ENCODE results near the gene CORO1C.

CORO1C gene

DNA sequence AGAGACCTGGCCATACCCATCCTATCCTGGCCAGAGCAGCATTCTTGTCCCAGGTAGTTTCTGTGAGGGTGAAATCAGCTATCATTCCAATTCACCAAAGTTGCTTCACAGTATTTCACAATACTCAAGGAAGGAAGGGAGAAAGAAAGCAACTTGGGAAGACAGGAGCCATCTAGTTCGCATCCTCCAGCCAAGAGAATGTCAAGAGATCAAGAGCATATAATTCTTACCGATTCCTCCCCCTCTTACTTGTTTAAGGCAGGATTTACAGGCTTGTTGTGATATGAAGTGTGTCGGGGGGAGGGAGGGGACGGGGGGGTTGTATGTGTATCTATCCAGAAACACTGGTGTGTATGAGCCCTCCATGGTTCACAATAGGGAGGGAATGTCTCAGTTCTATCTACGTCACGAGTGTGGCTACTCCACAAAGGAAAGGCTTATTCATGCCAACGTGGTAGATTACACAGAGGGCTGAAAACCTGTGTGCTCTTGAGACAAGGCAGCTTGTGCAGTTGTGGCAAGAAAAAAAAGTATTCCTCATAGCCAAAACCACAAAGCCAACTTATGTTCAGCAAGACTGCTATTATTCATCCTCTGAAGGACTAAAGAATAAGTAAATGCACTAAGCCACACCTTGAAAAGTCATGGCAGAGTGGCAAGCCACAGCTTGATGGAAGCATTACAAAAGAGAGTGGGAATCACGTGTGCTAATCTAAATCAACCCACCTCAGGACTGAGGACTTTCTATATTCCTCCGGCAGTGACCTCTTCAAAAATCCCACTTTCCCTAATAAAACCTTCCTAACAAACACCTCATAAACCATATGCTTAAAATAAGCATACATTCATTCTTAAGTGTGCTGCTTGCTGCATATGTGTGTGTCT, 35.0 kb downstream of the CORO1C start:
- peak; percentile 77 for DNase-seq (ENCODE audit: low read depth)

DNA sequence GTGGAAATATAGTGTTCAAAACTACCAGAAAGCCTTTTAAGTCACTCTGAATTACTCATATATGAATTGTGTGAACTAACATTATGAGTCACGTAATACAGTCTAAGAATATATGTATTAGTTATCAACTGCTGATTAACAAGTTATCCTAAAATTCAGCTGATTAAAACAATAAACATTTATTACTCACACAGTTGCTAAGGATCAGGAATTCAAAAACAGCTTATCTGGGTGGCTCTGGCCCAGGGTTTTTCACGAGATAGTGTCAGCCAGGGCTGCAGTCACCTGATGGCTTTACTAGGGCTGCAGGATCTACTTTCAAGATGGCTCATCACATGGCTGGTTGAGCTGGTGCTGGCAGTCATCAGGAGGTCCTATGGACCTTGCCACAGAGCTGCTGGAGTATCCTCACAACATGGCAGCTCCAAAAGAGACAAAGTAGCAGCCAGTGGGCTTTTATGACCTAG, 36.5 kb downstream of the CORO1C start:
- no peak for DNase-seq (ENCODE audit: low read depth)

DNA sequence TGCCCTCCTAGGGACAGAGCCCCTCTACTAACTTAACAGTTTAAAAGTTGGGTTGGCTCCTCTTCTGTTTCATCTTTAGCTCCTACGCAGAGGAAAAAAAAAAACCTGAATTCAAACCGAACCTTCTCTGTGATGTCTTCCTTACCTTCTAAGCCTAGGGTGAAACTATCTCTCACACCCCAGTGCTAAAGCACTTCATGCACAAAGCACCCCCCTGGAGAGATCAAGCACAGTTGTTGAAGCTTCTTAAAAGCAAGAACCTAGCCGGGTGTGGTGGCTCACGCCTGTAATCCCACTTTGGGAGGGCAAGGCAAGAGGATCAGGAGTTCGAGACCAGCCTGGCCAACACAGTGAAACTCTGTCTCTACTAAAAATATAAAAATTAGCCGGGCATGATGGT, 37.6 kb downstream of the CORO1C start:
- no peak for DNase-seq (ENCODE audit: low read depth)

DNA sequence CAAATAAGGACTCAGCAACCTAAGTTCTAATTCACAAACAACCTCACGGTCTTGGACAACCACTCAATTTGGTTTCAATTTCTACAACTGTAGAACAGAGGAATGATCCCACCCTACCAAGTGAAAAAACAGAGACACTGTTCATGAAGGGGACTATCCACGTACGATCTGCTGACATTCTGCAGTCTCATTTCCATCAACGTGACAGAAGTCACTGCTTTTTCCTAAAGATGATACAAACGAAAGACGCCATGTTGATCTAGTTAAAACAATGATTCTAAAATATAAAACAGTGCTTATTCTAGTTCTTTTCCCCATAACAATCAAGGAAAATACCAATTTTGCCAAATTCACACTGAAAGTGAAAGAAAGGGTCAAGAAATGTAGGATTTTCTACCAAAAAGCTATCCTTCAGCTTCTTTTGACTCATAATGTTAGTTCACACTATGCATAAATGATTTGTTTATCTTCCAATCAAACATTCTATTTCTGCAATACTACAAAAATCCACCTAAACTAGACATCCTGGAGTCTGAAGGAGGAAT, 38.1 kb downstream of the CORO1C start:
- DNase-seq (ENCODE audit: low read depth) = no peak

DNA sequence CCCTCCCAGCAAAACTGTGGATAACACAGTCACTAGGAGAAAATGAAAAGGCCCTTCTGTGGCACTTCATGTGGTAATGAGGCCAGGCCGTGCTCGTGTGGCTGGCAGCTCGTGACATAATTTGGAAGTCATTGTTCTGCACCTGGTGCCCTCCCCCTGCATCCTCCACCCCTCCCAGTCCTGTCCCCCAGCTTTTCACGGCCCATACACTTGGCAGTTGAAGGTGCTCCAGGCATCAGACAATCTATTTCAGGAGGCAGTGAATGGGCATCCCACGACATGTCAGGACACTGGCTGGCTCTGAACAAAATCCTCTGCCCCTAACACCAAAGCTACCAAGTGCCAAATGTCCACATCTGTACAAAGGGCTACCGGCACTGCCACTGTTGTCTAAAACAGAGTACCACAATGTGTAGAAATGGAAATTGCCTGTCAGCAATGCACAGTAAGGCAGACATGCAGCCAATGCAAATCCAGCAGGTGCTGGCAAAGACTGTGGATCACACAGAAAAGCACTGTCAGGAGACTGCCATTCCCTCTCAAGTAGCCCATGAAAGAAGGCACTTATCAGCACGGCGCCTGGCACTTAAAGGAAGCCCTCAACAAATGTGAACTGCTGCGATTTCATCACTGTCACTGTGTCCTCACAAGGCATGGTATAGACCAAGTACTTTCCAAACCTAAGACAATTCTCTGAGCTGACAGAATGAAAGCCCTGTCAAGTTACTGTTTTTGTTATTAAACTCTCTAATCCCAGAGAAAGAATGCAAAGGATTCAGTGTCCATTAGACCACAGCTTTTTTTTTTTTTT, 39.1 kb downstream of the CORO1C start:
- DNase-seq (ENCODE audit: low read depth) = peak; percentile 19

DNA sequence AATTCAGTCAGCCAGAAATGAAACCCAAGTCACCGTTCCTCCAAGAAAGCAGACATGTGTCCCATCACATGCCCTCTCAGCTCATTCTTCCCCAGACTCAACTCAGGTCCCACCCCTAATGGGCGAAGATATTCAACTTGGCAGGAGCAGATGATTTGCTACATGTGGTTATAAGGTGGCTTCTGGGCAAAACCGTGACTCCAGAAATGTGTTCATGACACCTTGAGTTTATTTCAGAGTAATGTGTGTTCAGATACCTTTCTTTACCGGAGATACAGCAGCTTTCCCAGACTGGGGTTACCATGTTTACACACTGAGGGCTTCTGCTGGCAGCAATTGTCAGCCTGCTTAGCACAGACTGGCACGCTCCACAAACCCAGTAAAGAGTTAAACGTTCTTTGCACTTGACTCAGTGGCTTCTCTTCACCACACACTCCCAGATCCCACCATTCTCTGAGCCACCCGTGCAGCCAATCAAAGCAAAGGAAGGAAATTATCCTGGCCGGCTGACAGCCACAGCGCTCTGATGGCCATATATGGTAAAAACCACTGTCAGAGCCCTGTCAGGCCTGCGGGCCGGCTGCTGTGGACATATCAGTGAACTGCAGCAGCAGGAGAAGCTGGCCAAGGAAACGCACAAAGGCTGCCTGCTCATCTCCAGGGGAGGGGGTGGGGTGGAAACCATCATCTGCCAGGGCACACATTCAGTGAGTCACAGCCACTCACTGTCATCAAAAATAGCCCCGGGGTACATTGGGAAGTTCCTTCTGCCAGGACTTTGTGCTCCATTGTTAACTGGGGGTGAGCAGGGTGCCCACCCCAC, 39.9 kb downstream of the CORO1C start:
- peak; percentile 98 for DNase-seq (ENCODE audit: low read depth)

DNA sequence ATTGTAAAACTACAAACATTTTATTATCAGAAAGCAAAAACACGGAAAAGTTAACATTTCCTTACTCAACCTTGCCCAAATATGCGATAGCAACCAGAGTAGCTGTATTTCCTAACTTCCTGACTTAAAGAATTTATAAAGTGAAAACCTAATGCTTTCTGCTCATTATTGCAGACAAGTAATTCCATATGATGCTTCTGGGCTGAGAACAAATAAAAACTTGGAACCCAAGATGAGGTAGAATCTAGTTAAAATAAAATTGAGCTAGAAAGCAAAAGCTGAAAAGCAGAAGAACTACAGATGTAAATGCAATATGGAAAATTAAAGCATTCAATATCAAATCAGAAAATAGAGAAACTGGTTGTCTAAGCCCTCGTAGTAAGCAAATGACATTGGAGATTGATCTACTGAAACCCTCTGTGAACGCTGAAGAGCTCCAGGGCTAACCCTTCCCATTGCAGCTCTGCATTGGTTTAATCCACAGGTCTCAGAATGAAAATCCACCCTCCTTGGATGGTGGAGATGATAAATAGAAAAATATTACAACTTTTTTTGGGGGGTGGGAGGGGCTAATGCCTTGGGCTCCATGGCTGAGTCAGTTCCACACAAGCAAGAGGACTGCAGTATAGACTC, 40.7 kb downstream of the CORO1C start:
- DNase-seq (ENCODE audit: low read depth) = no peak

DNA sequence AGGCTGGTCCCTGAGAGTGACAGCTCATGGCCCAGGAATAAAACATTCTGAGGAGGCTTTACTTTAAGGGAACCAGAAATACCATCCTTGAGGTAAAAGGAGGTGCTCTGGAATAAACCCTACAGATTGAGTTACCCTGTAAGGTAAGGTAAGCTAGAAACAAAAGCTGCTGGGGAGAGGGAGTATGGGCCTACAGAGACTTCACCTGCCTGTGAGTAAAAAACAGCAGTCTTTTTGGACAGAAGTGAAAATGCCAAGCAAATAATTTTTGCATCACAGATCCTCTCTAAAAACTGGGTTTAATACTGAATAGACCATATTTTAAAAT, 41.2 kb downstream of the CORO1C start:
- no peak for DNase-seq (ENCODE audit: low read depth)

DNA sequence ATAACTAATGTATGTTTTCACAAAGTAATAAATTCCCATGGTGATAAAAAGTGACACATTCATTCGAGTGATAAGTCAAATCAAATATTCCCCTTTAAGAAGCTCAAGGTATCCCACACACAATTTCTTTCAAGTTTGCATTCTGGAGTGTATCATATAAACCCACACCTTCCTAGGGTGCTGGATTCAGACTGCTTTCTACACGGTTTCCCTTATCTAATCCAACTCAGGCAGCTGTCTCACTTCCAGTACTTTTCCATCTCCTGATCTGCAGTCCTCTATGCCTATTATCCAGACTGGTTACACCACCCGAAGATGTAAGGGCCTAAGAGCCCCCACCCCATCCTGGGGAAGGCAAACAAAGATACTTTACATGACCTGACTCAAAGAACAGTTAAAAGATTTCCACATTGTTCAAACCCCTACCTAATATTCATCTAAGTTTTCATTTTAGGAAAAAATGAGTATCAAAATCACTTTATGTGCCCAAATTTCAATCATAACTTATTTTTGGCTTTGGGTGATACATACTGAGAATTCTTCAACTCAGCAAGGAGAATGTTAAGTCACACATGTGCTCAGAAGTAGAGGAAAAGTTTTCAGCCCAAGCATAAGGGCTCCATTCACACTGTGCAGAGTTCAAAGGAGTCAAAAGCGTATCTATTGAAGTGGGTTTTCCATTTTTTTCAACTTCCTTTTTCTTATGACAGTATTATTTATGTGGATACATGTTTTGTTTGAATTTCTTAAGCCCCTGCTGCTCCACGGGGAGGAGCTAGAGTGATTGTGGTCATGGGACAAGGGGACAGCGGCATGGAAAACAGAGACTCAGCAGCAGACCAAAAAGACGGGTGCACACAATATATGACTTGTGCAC, 41.8 kb downstream of the CORO1C start:
- no peak for DNase-seq (ENCODE audit: low read depth)

DNA sequence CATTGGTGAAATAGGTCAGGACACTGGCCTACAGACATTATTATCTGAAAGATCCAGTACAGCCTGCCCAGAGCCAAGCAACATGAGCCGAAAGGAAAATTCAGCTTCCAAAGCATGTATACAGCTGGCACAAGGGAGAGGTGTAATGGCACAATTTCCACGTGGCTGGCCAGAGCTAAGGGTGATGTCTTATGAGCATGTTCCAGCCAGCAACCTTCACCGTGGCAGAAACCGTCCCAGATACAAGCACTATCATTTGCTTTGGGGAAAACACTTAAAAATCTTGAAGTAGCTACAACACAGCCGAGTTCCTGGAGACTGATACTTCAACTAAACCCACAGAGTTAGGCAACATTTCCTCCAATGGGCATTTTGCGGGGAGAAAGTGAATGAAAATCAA, 44.5 kb downstream of the CORO1C start:
- no peak for DNase-seq (ENCODE audit: low read depth)

DNA sequence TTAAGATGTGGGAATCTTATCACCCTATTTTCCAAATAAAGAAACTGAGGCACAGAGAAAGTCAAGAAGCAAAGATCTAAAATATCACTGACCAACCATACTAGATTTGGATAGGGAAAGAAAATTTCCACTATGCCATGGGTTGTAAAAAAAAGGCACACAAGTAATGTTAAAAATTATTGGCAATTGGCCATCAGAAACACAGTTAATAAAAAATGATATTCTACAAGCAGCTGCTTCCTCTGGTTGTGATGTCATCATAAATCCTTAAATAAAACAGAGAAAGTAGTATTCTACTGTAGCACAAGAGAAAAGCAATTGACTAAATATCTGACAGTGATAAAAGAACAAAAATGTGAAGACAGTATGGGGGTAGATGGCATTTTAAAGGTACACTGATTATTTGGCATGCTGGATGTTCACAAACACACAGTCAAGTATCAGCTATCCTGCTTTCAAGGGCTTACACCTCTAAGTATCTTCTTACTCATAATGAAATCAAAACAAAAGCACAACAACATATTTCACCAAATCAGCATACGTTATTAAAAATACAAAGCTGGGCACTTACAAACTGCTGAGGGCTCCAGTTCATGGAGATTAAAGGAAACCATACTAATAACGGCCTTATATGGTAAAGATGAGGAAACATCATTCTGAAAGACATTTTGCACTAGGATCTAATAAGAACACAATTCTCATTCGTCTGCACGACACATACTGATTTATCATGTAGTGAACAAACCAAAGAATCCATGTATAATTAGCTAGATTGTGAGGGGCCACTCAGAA, 45.7 kb downstream of the CORO1C start:
- no peak for DNase-seq (ENCODE audit: low read depth)

DNA sequence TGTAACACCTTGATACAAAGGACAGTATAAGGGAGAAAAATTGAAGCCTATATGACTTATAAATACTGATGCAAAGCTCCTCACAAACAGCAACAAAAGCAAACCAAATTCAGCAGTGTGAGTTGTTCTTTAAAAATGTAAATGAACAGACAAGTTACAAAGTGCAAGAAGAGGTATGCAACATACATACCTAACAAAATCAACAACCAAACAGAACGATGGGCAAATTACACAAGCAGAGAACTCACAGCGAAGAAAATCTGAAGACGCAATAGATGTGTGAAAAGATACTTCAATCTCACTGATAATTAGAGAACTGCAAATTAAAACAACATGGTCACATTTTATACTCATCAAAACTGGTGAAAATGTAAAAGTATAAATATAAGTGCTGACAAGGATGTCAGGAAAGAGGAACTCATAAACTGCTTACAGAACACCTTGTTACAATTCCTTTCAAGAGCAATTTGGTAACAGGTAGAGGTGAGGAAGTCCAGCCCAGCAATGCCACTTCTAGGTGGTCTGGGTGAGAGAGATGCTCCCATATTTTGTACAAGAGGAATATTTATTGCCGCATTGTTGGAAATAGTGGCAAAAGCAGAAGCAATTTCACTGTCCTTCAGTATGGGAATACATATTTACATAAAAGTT, 47.3 kb downstream of the CORO1C start:
- DNase-seq (ENCODE audit: low read depth) = no peak

DNA sequence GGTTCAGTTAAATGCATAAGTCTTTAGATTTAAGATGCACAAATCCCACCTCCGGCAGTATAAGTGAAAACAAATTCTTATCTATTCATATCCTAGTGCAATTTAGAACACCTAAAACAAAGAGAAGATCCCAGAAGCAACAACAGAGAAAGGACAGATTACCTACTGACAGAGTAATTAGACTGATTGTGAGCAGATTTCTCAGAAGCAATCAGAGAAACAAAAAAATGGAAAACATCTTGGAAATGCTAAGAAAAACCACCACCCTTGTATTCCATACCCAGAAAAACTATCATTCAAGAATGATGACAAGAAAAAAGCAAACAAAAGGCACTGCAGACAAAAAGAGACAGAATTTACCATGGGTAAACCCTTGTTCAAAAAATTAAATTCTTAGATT, 50.0 kb downstream of the CORO1C start:
- DNase-seq (ENCODE audit: low read depth) = no peak

DNA sequence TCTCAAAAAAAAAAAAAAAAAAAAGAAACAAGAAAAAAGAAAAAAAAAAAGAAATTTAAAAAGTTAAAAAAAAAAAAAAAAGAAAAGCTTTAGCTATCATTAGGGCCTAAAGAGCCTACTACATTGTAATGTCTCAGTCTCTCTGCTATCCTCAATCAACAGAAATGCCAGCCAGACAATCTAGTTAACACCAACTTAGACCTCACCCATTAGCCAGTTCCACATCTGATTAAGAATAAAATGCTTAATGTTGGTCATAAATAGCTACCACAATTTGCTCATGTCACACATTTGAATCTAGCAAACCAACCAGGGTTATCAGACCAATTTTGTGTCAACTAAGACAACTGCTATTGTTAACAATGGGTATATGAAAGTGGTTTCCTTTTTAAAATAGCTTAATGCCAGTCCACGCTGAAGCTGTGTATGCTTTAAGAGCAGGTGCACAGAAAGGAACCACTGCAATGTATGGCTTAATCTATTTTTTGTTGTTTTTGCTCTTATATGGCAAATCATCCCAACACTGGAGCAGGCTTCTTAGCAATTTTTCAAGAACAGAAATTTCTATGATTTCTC, 52.1 kb downstream of the CORO1C start:
- no peak for DNase-seq (ENCODE audit: low read depth)

DNA sequence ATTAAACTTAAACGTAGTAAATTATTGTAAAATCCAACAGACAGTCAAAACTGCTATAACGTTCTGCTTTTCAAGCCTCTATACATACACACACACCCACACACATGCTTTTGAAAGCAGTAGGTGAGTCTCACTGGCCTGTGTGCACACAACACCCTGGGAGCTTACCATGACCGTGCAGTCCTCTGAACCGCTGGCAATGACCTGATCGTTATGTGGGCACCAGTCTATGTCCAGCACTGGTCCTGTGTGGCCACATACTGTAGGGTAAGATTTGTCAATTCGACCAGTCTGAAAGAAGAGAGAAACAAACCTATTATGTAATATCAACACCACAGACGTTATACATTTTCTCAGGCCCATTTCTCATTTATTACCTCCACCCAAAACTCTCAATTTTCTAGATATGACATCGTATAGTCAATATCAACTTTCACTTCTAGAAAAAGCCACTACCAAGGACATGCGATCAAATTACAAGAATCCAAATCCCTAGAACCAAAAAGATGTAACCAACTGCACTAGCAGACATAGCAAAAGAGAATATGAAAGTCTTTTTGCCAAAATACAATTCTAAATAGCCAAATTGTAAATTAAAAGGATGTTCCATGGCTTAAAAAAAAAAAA, 53.1 kb downstream of the CORO1C start:
- DNase-seq (ENCODE audit: low read depth) = no peak

DNA sequence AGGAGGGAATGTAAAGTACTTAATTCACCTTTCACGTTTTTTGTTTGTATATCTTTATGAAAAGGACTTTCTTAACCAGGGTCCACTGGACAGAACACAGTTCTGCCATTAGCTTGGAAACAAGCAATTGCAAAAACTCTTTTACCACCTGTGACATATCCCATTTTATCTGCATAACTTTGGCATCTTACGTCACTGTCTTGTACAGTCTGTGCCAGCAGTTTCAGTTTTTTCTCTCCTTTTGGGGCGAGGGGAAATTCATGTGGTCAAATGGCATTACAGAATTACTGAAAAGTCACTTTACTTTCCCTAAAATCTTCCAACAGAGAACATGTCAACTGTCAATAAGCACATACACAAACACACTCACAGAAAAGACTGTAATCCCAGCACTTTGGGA, 53.9 kb downstream of the CORO1C start:
- DNase-seq (ENCODE audit: low read depth) = no peak

DNA sequence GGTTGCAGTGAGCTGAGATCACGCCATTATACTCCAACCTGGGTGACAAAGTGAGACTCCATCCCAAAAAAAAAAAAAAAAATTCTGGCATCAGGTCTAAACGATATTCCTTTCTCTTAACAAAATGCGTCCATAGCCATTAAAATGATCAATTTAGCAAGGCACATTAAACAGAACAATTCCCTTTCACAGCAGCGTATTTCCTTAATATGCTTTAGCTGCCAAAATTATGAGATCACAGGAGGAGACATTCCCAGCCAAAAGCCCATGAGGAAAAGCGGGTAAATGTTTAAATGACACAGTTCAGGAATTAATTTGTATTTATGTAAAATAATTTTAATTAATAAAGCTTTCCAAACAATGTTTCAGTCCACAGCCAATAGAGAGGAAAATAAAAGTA, 54.6 kb downstream of the CORO1C start:
- no peak for DNase-seq (ENCODE audit: low read depth)

DNA sequence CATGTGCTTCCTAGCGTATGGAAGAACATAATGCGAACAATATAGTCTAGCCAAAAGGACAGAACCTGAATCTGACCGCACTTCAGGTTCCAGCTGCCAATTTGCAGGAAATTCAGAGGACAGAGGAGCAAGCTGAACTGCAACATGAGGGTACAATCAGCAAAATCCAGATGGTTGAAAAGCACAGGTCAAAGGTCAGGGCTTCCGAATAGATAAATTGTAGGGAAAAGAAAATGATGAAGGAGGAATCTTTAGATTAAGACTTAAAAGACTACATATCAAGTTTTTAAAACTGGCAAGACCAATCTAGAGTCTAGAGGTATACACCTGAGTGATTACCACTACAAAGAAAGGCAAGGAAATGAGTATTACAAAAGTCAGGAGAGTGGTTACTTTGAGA, 55.5 kb downstream of the CORO1C start:
- no peak for DNase-seq (ENCODE audit: low read depth)
